Thyroid gland (tissue), 4 donors: Measurements from ENCODE around the gene SNX10.

ENCODE experiments used
- POLR2A ChIP-seq, 2 donors: fragments of 450-650 bp; IDR thresholded peaks; one replicate each; pipeline ENCODE4 v1.6.1; 2017; ENCODE audit warnings: antibody characterized with exemption in 2 of 2, mild to moderate bottlenecking in 2 of 2, moderate library complexity in 1 of 2
- TF ChIP-seq, protein P1 (sequence below), 6 experiments: fragments of 200-600 bp in 3 of 6; fragments of 450-650 bp in 3 of 6; sonication (generic) in 3 of 6; IDR thresholded peaks; one replicate each; pipeline ENCODE4 v1.5.1; 2016 to 2019; ENCODE audit warnings: antibody characterized with exemption in 6 of 6, mild to moderate bottlenecking in 2 of 6, inconsistent platforms in 1 of 6, moderate library complexity in 1 of 6

DNA sequence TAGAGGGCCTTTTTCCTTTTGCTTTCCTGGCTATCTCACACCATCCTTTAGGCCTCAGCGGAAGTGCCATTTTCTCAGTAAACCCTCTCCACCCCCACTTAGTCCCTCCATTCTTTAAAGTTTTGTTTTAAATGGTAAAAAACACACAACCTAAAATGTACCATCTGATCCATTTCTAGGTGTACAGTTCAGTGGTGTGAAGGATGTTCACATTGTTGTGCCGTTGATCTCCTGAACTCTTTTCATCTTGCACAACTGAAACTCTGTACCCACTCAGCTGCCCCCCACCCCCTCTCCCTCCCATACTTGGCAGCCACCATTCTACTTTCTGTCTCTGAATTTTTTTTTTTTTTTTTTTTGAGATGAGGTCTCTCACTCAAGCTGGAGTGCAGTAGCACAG is 52.2 kb downstream of the SNX10 start:
- TF ChIP-seq, protein P1, sequence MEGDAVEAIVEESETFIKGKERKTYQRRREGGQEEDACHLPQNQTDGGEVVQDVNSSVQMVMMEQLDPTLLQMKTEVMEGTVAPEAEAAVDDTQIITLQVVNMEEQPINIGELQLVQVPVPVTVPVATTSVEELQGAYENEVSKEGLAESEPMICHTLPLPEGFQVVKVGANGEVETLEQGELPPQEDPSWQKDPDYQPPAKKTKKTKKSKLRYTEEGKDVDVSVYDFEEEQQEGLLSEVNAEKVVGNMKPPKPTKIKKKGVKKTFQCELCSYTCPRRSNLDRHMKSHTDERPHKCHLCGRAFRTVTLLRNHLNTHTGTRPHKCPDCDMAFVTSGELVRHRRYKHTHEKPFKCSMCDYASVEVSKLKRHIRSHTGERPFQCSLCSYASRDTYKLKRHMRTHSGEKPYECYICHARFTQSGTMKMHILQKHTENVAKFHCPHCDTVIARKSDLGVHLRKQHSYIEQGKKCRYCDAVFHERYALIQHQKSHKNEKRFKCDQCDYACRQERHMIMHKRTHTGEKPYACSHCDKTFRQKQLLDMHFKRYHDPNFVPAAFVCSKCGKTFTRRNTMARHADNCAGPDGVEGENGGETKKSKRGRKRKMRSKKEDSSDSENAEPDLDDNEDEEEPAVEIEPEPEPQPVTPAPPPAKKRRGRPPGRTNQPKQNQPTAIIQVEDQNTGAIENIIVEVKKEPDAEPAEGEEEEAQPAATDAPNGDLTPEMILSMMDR (IDR thresholded peaks at IDR 0.05), result no peak
- no peak for TF ChIP-seq POLR2A (IDR thresholded peaks at IDR 0.05)
